C4-2B (cell line): Measurements from ENCODE around the gene SEMA3C.

Experiments used
- ZFX ChIP-seq: fragments of 450-650 bp; IDR thresholded peaks from 2 replicates; pipeline ENCODE4 v1.6.1; 2017
- TF ChIP-seq, protein P1 (sequence below): fragments of 450-650 bp; conservative IDR thresholded peaks from 2 replicates; pipeline ENCODE4 v1.5.1; 2017; ENCODE audit warnings: mild to moderate bottlenecking

DNA sequence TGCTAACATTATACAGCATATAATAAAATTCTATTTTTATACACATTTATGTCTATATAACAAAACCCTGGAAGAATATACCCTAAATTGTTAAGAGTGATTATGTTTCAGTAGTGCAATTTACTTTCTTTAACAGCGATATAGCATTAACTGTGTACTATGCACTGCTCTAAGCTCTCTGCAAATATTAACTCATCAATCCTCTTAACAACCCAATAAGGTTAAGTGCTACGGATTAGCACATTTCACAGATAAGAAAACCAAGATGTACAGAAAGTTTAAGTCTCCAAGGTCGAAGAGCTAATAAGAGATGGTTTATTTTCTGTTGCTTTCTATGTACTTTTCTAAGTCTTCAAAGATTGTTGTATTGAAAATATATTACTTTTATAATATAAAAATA is 95.8 kb downstream of the SEMA3C start:
- TF ChIP-seq, protein P1, sequence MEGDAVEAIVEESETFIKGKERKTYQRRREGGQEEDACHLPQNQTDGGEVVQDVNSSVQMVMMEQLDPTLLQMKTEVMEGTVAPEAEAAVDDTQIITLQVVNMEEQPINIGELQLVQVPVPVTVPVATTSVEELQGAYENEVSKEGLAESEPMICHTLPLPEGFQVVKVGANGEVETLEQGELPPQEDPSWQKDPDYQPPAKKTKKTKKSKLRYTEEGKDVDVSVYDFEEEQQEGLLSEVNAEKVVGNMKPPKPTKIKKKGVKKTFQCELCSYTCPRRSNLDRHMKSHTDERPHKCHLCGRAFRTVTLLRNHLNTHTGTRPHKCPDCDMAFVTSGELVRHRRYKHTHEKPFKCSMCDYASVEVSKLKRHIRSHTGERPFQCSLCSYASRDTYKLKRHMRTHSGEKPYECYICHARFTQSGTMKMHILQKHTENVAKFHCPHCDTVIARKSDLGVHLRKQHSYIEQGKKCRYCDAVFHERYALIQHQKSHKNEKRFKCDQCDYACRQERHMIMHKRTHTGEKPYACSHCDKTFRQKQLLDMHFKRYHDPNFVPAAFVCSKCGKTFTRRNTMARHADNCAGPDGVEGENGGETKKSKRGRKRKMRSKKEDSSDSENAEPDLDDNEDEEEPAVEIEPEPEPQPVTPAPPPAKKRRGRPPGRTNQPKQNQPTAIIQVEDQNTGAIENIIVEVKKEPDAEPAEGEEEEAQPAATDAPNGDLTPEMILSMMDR: no peak
- no peak for TF ChIP-seq ZFX
